ENCODE data around the gene CYP2E1. TPM values are rescaled to one million over a fixed set of nuclear protein-coding genes. Genes with fewer than 3 reads are reported as not detected.
"Not testable (repeated sequence)": the region's sequence is repeated elsewhere in the genome, so short reads cannot be mapped to it uniquely, and the experiment has no call there.

Gene CYP2E1
- total RNA-seq, 1 experiment from 2014 or later: 1.0 TPM

GRCh38 chr10:133511907-133512528 is 15.1 kb upstream of the CYP2E1 start (continued):
- TF ChIP-seq, protein P1, sequence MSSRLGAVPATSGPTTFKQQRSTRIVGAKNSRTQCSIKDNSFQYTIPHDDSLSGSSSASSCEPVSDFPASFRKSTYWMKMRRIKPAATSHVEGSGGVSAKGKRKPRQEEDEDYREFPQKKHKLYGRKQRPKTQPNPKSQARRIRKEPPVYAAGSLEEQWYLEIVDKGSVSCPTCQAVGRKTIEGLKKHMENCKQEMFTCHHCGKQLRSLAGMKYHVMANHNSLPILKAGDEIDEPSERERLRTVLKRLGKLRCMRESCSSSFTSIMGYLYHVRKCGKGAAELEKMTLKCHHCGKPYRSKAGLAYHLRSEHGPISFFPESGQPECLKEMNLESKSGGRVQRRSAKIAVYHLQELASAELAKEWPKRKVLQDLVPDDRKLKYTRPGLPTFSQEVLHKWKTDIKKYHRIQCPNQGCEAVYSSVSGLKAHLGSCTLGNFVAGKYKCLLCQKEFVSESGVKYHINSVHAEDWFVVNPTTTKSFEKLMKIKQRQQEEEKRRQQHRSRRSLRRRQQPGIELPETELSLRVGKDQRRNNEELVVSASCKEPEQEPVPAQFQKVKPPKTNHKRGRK (CRISPR knock-in tag; IDR thresholded peaks at IDR 0.05; ENCODE audit: borderline replicate concordance): no peak
- TF ChIP-seq ZNF317 (CRISPR knock-in tag; IDR thresholded peaks at IDR 0.05; ENCODE audit: borderline replicate concordance, low read depth): no peak
- TF ChIP-seq GABPB1 (CRISPR knock-in tag; IDR thresholded peaks at IDR 0.05): no peak
- no peak for TF ChIP-seq ZNF423 (CRISPR knock-in tag; IDR thresholded peaks at IDR 0.05)
- TF ChIP-seq NFE2L1 (CRISPR knock-in tag; IDR thresholded peaks at IDR 0.05): no peak
- TF ChIP-seq ESRRA (CRISPR knock-in tag; IDR thresholded peaks at IDR 0.05; ENCODE audit: borderline replicate concordance): no peak

- DNase-seq (ENCODE audit: low spot score): no peak
- H3K4me3 Mint-ChIP-seq: no peak overlapping the region
- H3K9me3 Mint-ChIP-seq: peaks cover 90% of the 10 kb centered on the region
- ATAC-seq: no peak
- ChIA-PET POLR2A (no interaction called here), CTCF (no interaction called here)
- H3K36me3 Mint-ChIP-seq: peaks cover 61% of the 10 kb centered on the region
- TF ChIP-seq SMAD4 (CRISPR knock-in tag; IDR thresholded peaks at IDR 0.05) (no peak), NFYB (CRISPR knock-in tag; conservative IDR thresholded peaks at IDR 0.05; ENCODE audit: low read depth) (no peak), E2F1 (CRISPR knock-in tag; IDR thresholded peaks at IDR 0.05) (no peak)
- H3K4me1 Mint-ChIP-seq: no peaks in the 10 kb centered on the region
- H3K27ac Mint-ChIP-seq: no peak overlapping the region
- H3K27me3 Mint-ChIP-seq (ENCODE audit: low read depth): no peaks in the 10 kb centered on the region
Measured at GRCh38 chr10:133515471-133515870, 11.7 kb upstream of the CYP2E1 start.

- POLR2A ChIA-PET: no interaction called here
- Mint-ChIP-seq H3K36me3 (peaks cover 62% of the 10 kb centered on the region), H3K4me3 (no peak overlapping the region), H3K27ac (no peak overlapping the region), H3K4me1 (no peaks in the 10 kb centered on the region), H3K27me3 (ENCODE audit: low read depth) (peaks cover 3% of the 10 kb centered on the region; the same call in 1 of the 2 replicates), H3K9me3 (peaks cover 90% of the 10 kb centered on the region)
- ATAC-seq: no peak
- CTCF ChIA-PET: no interaction called here
- no peak for TF ChIP-seq CDX4 (CRISPR knock-in tag; IDR thresholded peaks at IDR 0.05; ENCODE audit: borderline replicate concordance)
- no peak for DNase-seq (ENCODE audit: low spot score)
Measured at GRCh38 chr10:133516057-133516456, 11.1 kb upstream of the CYP2E1 start.

DNA sequence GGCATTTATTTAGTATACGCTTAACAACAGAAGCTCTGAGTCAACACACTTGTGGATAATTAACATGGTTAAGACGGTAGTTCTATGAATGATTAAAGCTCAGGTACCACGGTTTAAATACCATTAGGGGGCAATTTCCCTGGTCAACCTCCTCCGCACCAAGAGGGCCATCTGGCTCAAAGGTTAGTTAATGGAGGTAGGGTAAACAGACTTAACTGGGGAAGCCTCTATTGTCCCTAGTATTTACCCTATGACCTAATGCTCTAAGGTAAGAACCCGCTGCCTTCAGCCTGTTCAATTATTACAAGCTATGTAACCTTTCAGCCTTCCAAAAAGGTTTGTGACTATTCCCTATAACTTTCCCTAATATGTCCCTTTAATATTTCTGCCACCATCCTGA is 8.6 kb upstream of the CYP2E1 start:
- H3K27ac Mint-ChIP-seq; ATAC-seq; CTCF ChIA-PET; H3K4me1 Mint-ChIP-seq; H3K27me3 Mint-ChIP-seq (ENCODE audit: low read depth); POLR2A ChIA-PET; H3K4me3 Mint-ChIP-seq; DNase-seq (ENCODE audit: low spot score): not testable (repeated sequence)
- peaks cover 61% of the 10 kb centered on the region for H3K36me3 Mint-ChIP-seq
- peaks cover 89% of the 10 kb centered on the region for H3K9me3 Mint-ChIP-seq

DNA sequence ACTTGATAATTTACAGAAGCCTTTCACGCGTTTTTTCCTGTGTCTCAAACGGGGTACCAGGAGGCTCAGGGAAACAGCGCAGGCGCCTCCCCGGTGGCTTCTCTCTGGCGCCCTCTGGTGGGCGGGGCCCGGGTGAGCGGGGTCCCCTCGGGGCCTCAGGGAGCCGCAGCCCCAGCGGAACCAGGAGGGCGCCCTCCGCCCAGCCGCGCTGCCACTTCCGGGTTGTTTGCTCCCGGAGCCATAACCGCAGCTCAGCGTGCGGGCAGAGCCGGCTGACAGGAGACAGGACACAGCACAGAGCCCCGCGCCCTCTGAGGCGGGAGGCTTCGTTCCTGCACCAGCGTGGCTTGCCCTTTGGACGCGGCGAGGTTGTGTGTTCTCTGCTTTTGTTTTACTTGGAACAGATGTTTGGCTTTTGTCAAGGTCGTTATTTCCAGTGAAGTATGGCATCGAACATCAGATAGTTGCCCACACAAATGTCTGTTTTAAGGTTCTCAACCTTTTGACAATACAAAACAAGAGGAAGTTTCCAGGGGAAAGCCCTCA is 6.9 kb upstream of the CYP2E1 start:
- H3K4me1 Mint-ChIP-seq: no peaks in the 10 kb centered on the region
- peaks cover 88% of the 10 kb centered on the region for H3K9me3 Mint-ChIP-seq
- H3K36me3 Mint-ChIP-seq: peaks cover 52% of the 10 kb centered on the region
- no peak overlapping the region for H3K27ac Mint-ChIP-seq
- no peak overlapping the region for H3K4me3 Mint-ChIP-seq
- ChIA-PET CTCF (no interaction called here), POLR2A (no interaction called here)
- DNase-seq (ENCODE audit: low spot score) (peak; percentile 60), ATAC-seq (peak; percentile 87)
- TF ChIP-seq JAZF1 (CRISPR knock-in tag; IDR thresholded peaks at IDR 0.05) (no peak), FOXJ3 (CRISPR knock-in tag; IDR thresholded peaks at IDR 0.05; ENCODE audit: borderline replicate concordance) (no peak), FOXP1 (CRISPR knock-in tag; IDR thresholded peaks at IDR 0.05; ENCODE audit: borderline replicate concordance) (no peak), PRRX2 (CRISPR knock-in tag; IDR thresholded peaks at IDR 0.05) (no peak), ZNF232 (CRISPR knock-in tag; IDR thresholded peaks at IDR 0.05) (no peak), JUN (CRISPR knock-in tag; IDR thresholded peaks at IDR 0.05) (no peak)
- TF ChIP-seq, protein P2, sequence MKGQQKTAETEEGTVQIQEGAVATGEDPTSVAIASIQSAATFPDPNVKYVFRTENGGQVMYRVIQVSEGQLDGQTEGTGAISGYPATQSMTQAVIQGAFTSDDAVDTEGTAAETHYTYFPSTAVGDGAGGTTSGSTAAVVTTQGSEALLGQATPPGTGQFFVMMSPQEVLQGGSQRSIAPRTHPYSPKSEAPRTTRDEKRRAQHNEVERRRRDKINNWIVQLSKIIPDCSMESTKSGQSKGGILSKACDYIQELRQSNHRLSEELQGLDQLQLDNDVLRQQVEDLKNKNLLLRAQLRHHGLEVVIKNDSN (CRISPR knock-in tag; IDR thresholded peaks at IDR 0.05): no peak
- TF ChIP-seq, protein P3, sequence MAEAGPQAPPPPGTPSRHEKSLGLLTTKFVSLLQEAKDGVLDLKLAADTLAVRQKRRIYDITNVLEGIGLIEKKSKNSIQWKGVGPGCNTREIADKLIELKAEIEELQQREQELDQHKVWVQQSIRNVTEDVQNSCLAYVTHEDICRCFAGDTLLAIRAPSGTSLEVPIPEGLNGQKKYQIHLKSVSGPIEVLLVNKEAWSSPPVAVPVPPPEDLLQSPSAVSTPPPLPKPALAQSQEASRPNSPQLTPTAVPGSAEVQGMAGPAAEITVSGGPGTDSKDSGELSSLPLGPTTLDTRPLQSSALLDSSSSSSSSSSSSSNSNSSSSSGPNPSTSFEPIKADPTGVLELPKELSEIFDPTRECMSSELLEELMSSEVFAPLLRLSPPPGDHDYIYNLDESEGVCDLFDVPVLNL (CRISPR knock-in tag; IDR thresholded peaks at IDR 0.05; ENCODE audit: borderline replicate concordance, low read depth): no peak
- H3K27me3 Mint-ChIP-seq (ENCODE audit: low read depth): peaks cover 3% of the 10 kb centered on the region; the same call in 1 of the 2 replicates

Data from WTC11 (cell line).